Measurements from ENCODE around the gene POLE. TPM values are rescaled to one million over a fixed set of nuclear protein-coding genes. Genes with fewer than 3 reads are reported as not detected.

POLE gene
- total and polyA plus RNA-seq, 9 of the 15 experiments (the other 6 are each of a cell fraction or from before 2014, with no cell fraction given): 2.4 to 154 (median 49.6) TPM

DNA sequence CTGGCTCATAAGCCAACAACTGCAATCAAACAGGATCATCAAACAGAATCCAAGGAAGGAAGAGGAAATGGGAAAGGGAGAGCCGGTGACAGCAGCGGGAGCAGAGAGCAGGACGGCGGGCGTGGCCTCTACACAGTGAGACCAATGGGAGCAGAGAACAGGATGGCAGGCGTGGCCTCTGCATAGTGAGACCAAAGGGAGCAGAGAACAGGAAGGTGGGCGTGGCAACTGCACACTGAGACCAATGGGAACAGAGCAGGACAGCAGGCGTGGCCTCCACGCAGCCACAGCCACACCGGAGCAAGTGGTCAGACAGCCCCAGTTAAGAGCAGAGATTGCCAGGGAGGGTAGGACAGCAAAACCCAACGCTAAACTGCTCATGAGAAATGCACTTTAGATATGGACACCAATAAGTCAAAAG lies 93.2 kb downstream of the POLE start (continued):
- TF ChIP-seq JUND (IDR thresholded peaks at IDR 0.05; ENCODE audit: borderline replicate concordance, low read depth, low read length): 0 out of 2 replicates have a peak, but pooled peaks have one; percentile 20
- TF ChIP-seq JUND (tag; IDR thresholded peaks at IDR 0.05; ENCODE audit: borderline replicate concordance, low read depth, low read length): no peak
- TF ChIP-seq MYNN (IDR thresholded peaks at IDR 0.05): no peak
- TF ChIP-seq MYNN (CRISPR knock-in tag; IDR thresholded peaks at IDR 0.05): no peak
- TF ChIP-seq PPARD (CRISPR knock-in tag; IDR thresholded peaks at IDR 0.05): no peak
- TF ChIP-seq MAX (CRISPR knock-in tag; IDR thresholded peaks at IDR 0.05): 0 out of 2 replicates have a peak, but pooled peaks have one; percentile 41
- TF ChIP-seq, protein P1, sequence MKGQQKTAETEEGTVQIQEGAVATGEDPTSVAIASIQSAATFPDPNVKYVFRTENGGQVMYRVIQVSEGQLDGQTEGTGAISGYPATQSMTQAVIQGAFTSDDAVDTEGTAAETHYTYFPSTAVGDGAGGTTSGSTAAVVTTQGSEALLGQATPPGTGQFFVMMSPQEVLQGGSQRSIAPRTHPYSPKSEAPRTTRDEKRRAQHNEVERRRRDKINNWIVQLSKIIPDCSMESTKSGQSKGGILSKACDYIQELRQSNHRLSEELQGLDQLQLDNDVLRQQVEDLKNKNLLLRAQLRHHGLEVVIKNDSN (CRISPR knock-in tag; IDR thresholded peaks at IDR 0.05): peak; percentile 27; the same call in 1 of the 2 replicates
- no peak for TF ChIP-seq GABPA (tag; conservative IDR thresholded peaks at IDR 0.05; ENCODE audit: low read depth)
- TF ChIP-seq ZBTB8A (IDR thresholded peaks at IDR 0.05; ENCODE audit: partially characterized antibody): no peak
- peak; percentile 25; the same call in 1 of the 2 replicates for TF ChIP-seq CREM (IDR thresholded peaks at IDR 0.05; ENCODE audit: low read depth)
- no peak for TF ChIP-seq PHTF2 (CRISPR knock-in tag; IDR thresholded peaks at IDR 0.05)
- TF ChIP-seq, protein P2, sequence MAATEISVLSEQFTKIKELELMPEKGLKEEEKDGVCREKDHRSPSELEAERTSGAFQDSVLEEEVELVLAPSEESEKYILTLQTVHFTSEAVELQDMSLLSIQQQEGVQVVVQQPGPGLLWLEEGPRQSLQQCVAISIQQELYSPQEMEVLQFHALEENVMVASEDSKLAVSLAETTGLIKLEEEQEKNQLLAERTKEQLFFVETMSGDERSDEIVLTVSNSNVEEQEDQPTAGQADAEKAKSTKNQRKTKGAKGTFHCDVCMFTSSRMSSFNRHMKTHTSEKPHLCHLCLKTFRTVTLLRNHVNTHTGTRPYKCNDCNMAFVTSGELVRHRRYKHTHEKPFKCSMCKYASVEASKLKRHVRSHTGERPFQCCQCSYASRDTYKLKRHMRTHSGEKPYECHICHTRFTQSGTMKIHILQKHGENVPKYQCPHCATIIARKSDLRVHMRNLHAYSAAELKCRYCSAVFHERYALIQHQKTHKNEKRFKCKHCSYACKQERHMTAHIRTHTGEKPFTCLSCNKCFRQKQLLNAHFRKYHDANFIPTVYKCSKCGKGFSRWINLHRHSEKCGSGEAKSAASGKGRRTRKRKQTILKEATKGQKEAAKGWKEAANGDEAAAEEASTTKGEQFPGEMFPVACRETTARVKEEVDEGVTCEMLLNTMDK (IDR thresholded peaks at IDR 0.05; ENCODE audit: borderline replicate concordance, insufficient read depth, low read depth, low read length, poor library complexity, severe bottlenecking): no peak
- no peak for TF ChIP-seq CXXC5 (CRISPR knock-in tag; IDR thresholded peaks at IDR 0.05)
- TF ChIP-seq KLF10 (CRISPR knock-in tag; IDR thresholded peaks at IDR 0.05): no peak
- TF ChIP-seq PRMT5 (CRISPR knock-in tag; IDR thresholded peaks at IDR 0.05): no peak
- no peak for TF ChIP-seq C11orf30 (IDR thresholded peaks at IDR 0.05; ENCODE audit: low read depth)
- TF ChIP-seq GATA2 (CRISPR knock-in tag; IDR thresholded peaks at IDR 0.05): no peak
- TF ChIP-seq ELF1 (tag; IDR thresholded peaks at IDR 0.05): no peak
- 0 out of 2 replicates have a peak, but pooled peaks have one; percentile 61 for TF ChIP-seq HDGF (IDR thresholded peaks at IDR 0.05)
- no peak for TF ChIP-seq CHD2 (IDR thresholded peaks at IDR 0.05; ENCODE audit: low read depth, low read length)
- TF ChIP-seq SP2 (IDR thresholded peaks at IDR 0.05; ENCODE audit: extremely low read depth, low read depth, low read length, poor library complexity, severe bottlenecking): no peak
- no peak for TF ChIP-seq HNRNPK (IDR thresholded peaks at IDR 0.05; ENCODE audit: low read depth, low read length, poor library complexity, severe bottlenecking)
- peak; percentile 45 for TF ChIP-seq PKNOX1 (IDR thresholded peaks at IDR 0.05)
- TF ChIP-seq FOS (IDR thresholded peaks at IDR 0.05; ENCODE audit: extremely low read depth, insufficient read length): peak; percentile 20
